ENCODE results near the gene LMOD3.

LMOD3 gene

GRCh38 chr3:69161587-69162307 lies 39.4 kb upstream of the LMOD3 start:
- Histone ChIP-seq H3K9me2 (replicated peaks; ENCODE audit: insufficient read depth, low read length) (no peaks in the 10 kb centered on the region), H3F3A (ENCODE audit: insufficient read depth) (no peaks in the 10 kb centered on the region), H3K27me3 (ENCODE audit: low read length) (no peaks in the 10 kb centered on the region), H3K36me3 (ENCODE audit: low read length) (no peaks in the 10 kb centered on the region), H3K9ac (ENCODE audit: low read length) (no peak overlapping the region), H3K4me3 (ENCODE audit: insufficient read depth, low read length, poor library complexity, severe bottlenecking) (no peak overlapping the region), H3K79me2 (ENCODE audit: insufficient read depth, low read length) (no peaks in the 10 kb centered on the region), H2AFZ (ENCODE audit: low read depth, low read length, severe bottlenecking) (no peak overlapping the region), H3K27ac (ENCODE audit: low read depth, low read length) (no peak overlapping the region), H3K4me2 (ENCODE audit: low read depth, low read length, poor library complexity, severe bottlenecking) (no peak overlapping the region), H4K20me1 (ENCODE audit: low read depth, low read length) (no peaks in the 10 kb centered on the region), H3K9me3 (ENCODE audit: insufficient read depth, low read length) (no peaks in the 10 kb centered on the region)
- TF ChIP-seq CTCF (IDR thresholded peaks at IDR 0.05; ENCODE audit: insufficient read depth, low read length, poor library complexity, severe bottlenecking) (peak; percentile 69), EZH2phosphoT487 (conservative IDR thresholded peaks at IDR 0.05; ENCODE audit: low read length) (no peak)

- Histone ChIP-seq H3K27ac (ENCODE audit: low read depth, low read length) (no peak overlapping the region), H4K20me1 (ENCODE audit: low read depth, low read length) (no peaks in the 10 kb centered on the region), H3K9ac (ENCODE audit: low read length) (no peak overlapping the region), H2AFZ (ENCODE audit: low read depth, low read length, severe bottlenecking) (no peak overlapping the region), H3K9me2 (replicated peaks; ENCODE audit: insufficient read depth, low read length) (no peaks in the 10 kb centered on the region), H3K4me3 (ENCODE audit: insufficient read depth, low read length, poor library complexity, severe bottlenecking) (no peak overlapping the region), H3K27me3 (ENCODE audit: low read length) (no peaks in the 10 kb centered on the region), H3F3A (ENCODE audit: insufficient read depth) (no peaks in the 10 kb centered on the region), H3K79me2 (ENCODE audit: insufficient read depth, low read length) (no peaks in the 10 kb centered on the region), H3K36me3 (ENCODE audit: low read length) (no peaks in the 10 kb centered on the region), H3K4me2 (ENCODE audit: low read depth, low read length, poor library complexity, severe bottlenecking) (no peak overlapping the region), H3K9me3 (ENCODE audit: insufficient read depth, low read length) (no peaks in the 10 kb centered on the region)
- TF ChIP-seq EZH2phosphoT487 (conservative IDR thresholded peaks at IDR 0.05; ENCODE audit: low read length) (no peak), CTCF (IDR thresholded peaks at IDR 0.05; ENCODE audit: insufficient read depth, low read length, poor library complexity, severe bottlenecking) (no peak)
Observed at GRCh38 chr3:69160525-69160924, 38.1 kb upstream of the LMOD3 start.

- Histone ChIP-seq H3K9ac (ENCODE audit: low read length) (no peak overlapping the region), H3K4me2 (ENCODE audit: low read depth, low read length, poor library complexity, severe bottlenecking) (no peak overlapping the region), H3K4me3 (ENCODE audit: insufficient read depth, low read length, poor library complexity, severe bottlenecking) (no peak overlapping the region), H3K9me2 (replicated peaks; ENCODE audit: insufficient read depth, low read length) (no peaks in the 10 kb centered on the region), H3K36me3 (ENCODE audit: low read length) (no peaks in the 10 kb centered on the region), H3K79me2 (ENCODE audit: insufficient read depth, low read length) (no peaks in the 10 kb centered on the region), H3K9me3 (ENCODE audit: insufficient read depth, low read length) (no peaks in the 10 kb centered on the region), H3F3A (ENCODE audit: insufficient read depth) (no peaks in the 10 kb centered on the region), H2AFZ (ENCODE audit: low read depth, low read length, severe bottlenecking) (no peak overlapping the region), H3K27me3 (ENCODE audit: low read length) (no peaks in the 10 kb centered on the region), H4K20me1 (ENCODE audit: low read depth, low read length) (no peaks in the 10 kb centered on the region), H3K27ac (ENCODE audit: low read depth, low read length) (no peak overlapping the region)
- TF ChIP-seq CTCF (IDR thresholded peaks at IDR 0.05; ENCODE audit: insufficient read depth, low read length, poor library complexity, severe bottlenecking) = no peak
- no peak for TF ChIP-seq EZH2phosphoT487 (conservative IDR thresholded peaks at IDR 0.05; ENCODE audit: low read length)
Observed at GRCh38 chr3:69160107-69160506, 37.7 kb upstream of the LMOD3 start.
